ENCODE results near the gene BRSK1.

GRCh38 chr19:55257461-55258420 is 26.1 kb upstream of the BRSK1 start:
- TF ChIP-seq FOXK2 (IDR thresholded peaks at IDR 0.05): no peak
- TF ChIP-seq SP1 (IDR thresholded peaks at IDR 0.05): no peak
- no peak for TF ChIP-seq ZNF384 (IDR thresholded peaks at IDR 0.05)
- TF ChIP-seq BHLHE40 (IDR thresholded peaks at IDR 0.05; ENCODE audit: borderline replicate concordance): no peak
- TF ChIP-seq PKNOX1 (IDR thresholded peaks at IDR 0.05): no peak
